ENCODE data around the gene RGS14.
"Not testable (repeated sequence)": the region's sequence is repeated elsewhere in the genome, so short reads cannot be mapped to it uniquely, and the experiment has no call there.

The RGS14 gene

GRCh38 chr5:177349762-177350161 lies 8.0 kb upstream of the RGS14 start:
- DNase-seq (ENCODE audit: low spot score) = no peak

- no peak for DNase-seq (ENCODE audit: low spot score)
Measured at GRCh38 chr5:177350776-177351391, 6.8 kb upstream of the RGS14 start.

GRCh38 chr5:177351392-177352329 lies 6.1 kb upstream of the RGS14 start, which contains the start of gene LMAN2:
Gene LMAN2 (minus strand): TSS chr5:177351668. CDS start chr5:177351647, 21 bp downstream.
- peak; percentile 98 for DNase-seq (ENCODE audit: low spot score)

- DNase-seq (ENCODE audit: low spot score) = no peak
Measured at GRCh38 chr5:177353093-177353492, 4.6 kb upstream of the RGS14 start.

- no peak for DNase-seq (ENCODE audit: low spot score)
Measured at GRCh38 chr5:177354256-177354655, 3.5 kb upstream of the RGS14 start.

- DNase-seq (ENCODE audit: low spot score) = no peak
Measured at GRCh38 chr5:177354711-177355110, 3.0 kb upstream of the RGS14 start.

- DNase-seq (ENCODE audit: low spot score) = no peak
Measured at GRCh38 chr5:177355162-177355867, 2.4 kb upstream of the RGS14 start.

- no peak for DNase-seq (ENCODE audit: low spot score)
Measured at GRCh38 chr5:177355868-177356168, 1.9 kb upstream of the RGS14 start.

GRCh38 chr5:177356746-177357145 lies 978 bp upstream of the RGS14 start:
- no peak for DNase-seq (ENCODE audit: low spot score)

- no peak for DNase-seq (ENCODE audit: low spot score)
Measured at GRCh38 chr5:177357146-177357458, 622 bp upstream of the RGS14 start.

- DNase-seq (ENCODE audit: low spot score) = no peak
Measured at GRCh38 chr5:177358370-177358819, 671 bp downstream of the RGS14 start.

- no peak for DNase-seq (ENCODE audit: low spot score)
Measured at GRCh38 chr5:177359451-177359851, 1.7 kb downstream of the RGS14 start.

- no peak for DNase-seq (ENCODE audit: low spot score)
Measured at GRCh38 chr5:177359860-177360259, 2.1 kb downstream of the RGS14 start.

- DNase-seq (ENCODE audit: low spot score) = not testable (repeated sequence)
Measured at GRCh38 chr5:177360740-177361139, 3.0 kb downstream of the RGS14 start.

GRCh38 chr5:177361418-177362291 lies 3.9 kb downstream of the RGS14 start:
- DNase-seq (ENCODE audit: low spot score) = no peak

GRCh38 chr5:177362292-177362609 lies 4.5 kb downstream of the RGS14 start:
- DNase-seq (ENCODE audit: low spot score) = no peak

- DNase-seq (ENCODE audit: low spot score) = no peak
Measured at GRCh38 chr5:177362610-177363507, 5.1 kb downstream of the RGS14 start.

GRCh38 chr5:177363565-177363964 lies 5.8 kb downstream of the RGS14 start:
- DNase-seq (ENCODE audit: low spot score) = no peak

GRCh38 chr5:177364159-177364962 lies 6.6 kb downstream of the RGS14 start:
- no peak for DNase-seq (ENCODE audit: low spot score)

GRCh38 chr5:177365845-177366527 lies 8.3 kb downstream of the RGS14 start:
- no peak for DNase-seq (ENCODE audit: low spot score)

Data from Ammon's horn (tissue), 1 donor.